Muscle layer of colon (tissue), 2 donors: ENCODE data around the gene SLC5A1.

ENCODE experiments used
- H3K27ac ChIP-seq: one replicate; pipeline ENCODE4 v1.7.0; 2013; ENCODE audit warnings: low read depth, mild to moderate bottlenecking, low read length, moderate library complexity
- H3K27me3 ChIP-seq, 2 donors: one replicate each; pipeline ENCODE4 v1.7.0; 2013; ENCODE audit warnings: low read length in 2 of 2, mild to moderate bottlenecking in 2 of 2; ENCODE audit not compliant: insufficient read depth in 2 of 2, control insufficient read depth in 1 of 2
- H3K36me3 ChIP-seq: one replicate; pipeline ENCODE4 v1.7.0; 2013; ENCODE audit warnings: mild to moderate bottlenecking, low read length; ENCODE audit not compliant: insufficient read depth
- H3K4me1 ChIP-seq: one replicate; pipeline ENCODE4 v1.7.0; 2013; ENCODE audit warnings: mild to moderate bottlenecking, low read length; ENCODE audit not compliant: insufficient read depth
- H3K4me3 ChIP-seq, 2 donors: one replicate each; pipeline ENCODE4 v1.7.0; 2013; ENCODE audit warnings: low read length in 2 of 2, low read depth in 1 of 2, mild to moderate bottlenecking in 1 of 2, moderate library complexity in 1 of 2
- H3K9ac ChIP-seq: one replicate; pipeline ENCODE4 v1.7.0; 2013; ENCODE audit warnings: low read length
- H3K9me3 ChIP-seq: one replicate; pipeline ENCODE4 v1.7.0; 2013; ENCODE audit warnings: mild to moderate bottlenecking, low read length
- donor health status: abdominal sarcoma.
- donor health status: Adenocarcinoma of cecum.

The SLC5A1 gene

GRCh38 chr22:32024796-32025195 lies 18.3 kb upstream of the SLC5A1 start:
- Histone ChIP-seq H3K27me3 (no peaks in the 10 kb centered on the region), H3K4me1 (no peaks in the 10 kb centered on the region), H3K9me3 (no peaks in the 10 kb centered on the region), H3K27ac (no peak overlapping the region), H3K9ac (no peak overlapping the region), H3K4me3 (no peak overlapping the region), H3K36me3 (no peaks in the 10 kb centered on the region)

- H3K36me3 ChIP-seq: no peaks in the 10 kb centered on the region
- H3K9ac ChIP-seq: no peak overlapping the region
- no peaks in the 10 kb centered on the region for H3K9me3 ChIP-seq
- H3K4me1 ChIP-seq: no peaks in the 10 kb centered on the region
- H3K27ac ChIP-seq: no peak overlapping the region
- H3K4me3 ChIP-seq: no peak overlapping the region
- H3K27me3 ChIP-seq: no peaks in the 10 kb centered on the region
Observed at GRCh38 chr22:32030518-32031247, 12.4 kb upstream of the SLC5A1 start.

GRCh38 chr22:32031466-32031865 lies 11.6 kb upstream of the SLC5A1 start:
- no peak overlapping the region for H3K27ac ChIP-seq
- H3K36me3 ChIP-seq: no peaks in the 10 kb centered on the region
- no peak overlapping the region for H3K4me3 ChIP-seq
- H3K4me1 ChIP-seq: no peaks in the 10 kb centered on the region
- H3K9me3 ChIP-seq: no peaks in the 10 kb centered on the region
- H3K27me3 ChIP-seq: no peaks in the 10 kb centered on the region
- H3K9ac ChIP-seq: no peak overlapping the region

- Histone ChIP-seq H3K4me3 (no peak overlapping the region), H3K27me3 (peaks cover 0 to 4% of the 10 kb centered on the region in 2 donors), H3K9me3 (no peaks in the 10 kb centered on the region), H3K9ac (no peak overlapping the region), H3K36me3 (no peaks in the 10 kb centered on the region), H3K4me1 (no peaks in the 10 kb centered on the region), H3K27ac (no peak overlapping the region)
Observed at GRCh38 chr22:32034275-32034674, 8.8 kb upstream of the SLC5A1 start.

- Histone ChIP-seq H3K4me3 (no peak overlapping the region), H3K4me1 (no peaks in the 10 kb centered on the region), H3K27me3 (peaks cover 4 to 10% of the 10 kb centered on the region in 2 donors), H3K36me3 (no peaks in the 10 kb centered on the region), H3K9ac (no peak overlapping the region), H3K9me3 (no peaks in the 10 kb centered on the region), H3K27ac (no peak overlapping the region)
Observed at GRCh38 chr22:32037236-32037635, 5.8 kb upstream of the SLC5A1 start.

- no peaks in the 10 kb centered on the region for H3K4me1 ChIP-seq
- no peaks in the 10 kb centered on the region for H3K9me3 ChIP-seq
- H3K36me3 ChIP-seq: no peaks in the 10 kb centered on the region
- peaks cover 4 to 21% of the 10 kb centered on the region in 2 donors for H3K27me3 ChIP-seq
- no peak overlapping the region for H3K9ac ChIP-seq
- H3K4me3 ChIP-seq: no peak overlapping the region
- H3K27ac ChIP-seq: no peak overlapping the region
Observed at GRCh38 chr22:32040324-32040904, 2.6 kb upstream of the SLC5A1 start.

- Histone ChIP-seq H3K4me3 (no peak overlapping the region), H3K27me3 (peaks cover 4 to 21% of the 10 kb centered on the region in 2 donors), H3K36me3 (no peaks in the 10 kb centered on the region), H3K27ac (no peak overlapping the region), H3K9me3 (no peaks in the 10 kb centered on the region), H3K9ac (no peak overlapping the region), H3K4me1 (no peaks in the 10 kb centered on the region)
Observed at GRCh38 chr22:32043391-32043790, 330 bp downstream of the SLC5A1 start.

- H3K27ac ChIP-seq: no peak overlapping the region
- H3K9me3 ChIP-seq: no peaks in the 10 kb centered on the region
- H3K9ac ChIP-seq: no peak overlapping the region
- H3K4me1 ChIP-seq: no peaks in the 10 kb centered on the region
- H3K27me3 ChIP-seq: peaks cover 4 to 16% of the 10 kb centered on the region in 2 donors
- H3K4me3 ChIP-seq: no peak overlapping the region
- H3K36me3 ChIP-seq: no peaks in the 10 kb centered on the region
Observed at GRCh38 chr22:32044477-32044876, 1.4 kb downstream of the SLC5A1 start.

- no peaks in the 10 kb centered on the region for H3K9me3 ChIP-seq
- H3K9ac ChIP-seq: no peak overlapping the region
- no peaks in the 10 kb centered on the region for H3K36me3 ChIP-seq
- H3K4me3 ChIP-seq: no peak overlapping the region
- H3K27me3 ChIP-seq: peaks cover 4 to 16% of the 10 kb centered on the region in 2 donors
- no peak overlapping the region for H3K27ac ChIP-seq
- no peaks in the 10 kb centered on the region for H3K4me1 ChIP-seq
Observed at GRCh38 chr22:32044913-32045312, 1.9 kb downstream of the SLC5A1 start.

GRCh38 chr22:32048069-32048468 lies 5.0 kb downstream of the SLC5A1 start:
- peaks cover 0 to 6% of the 10 kb centered on the region in 2 donors for H3K27me3 ChIP-seq
- no peaks in the 10 kb centered on the region for H3K36me3 ChIP-seq
- no peak overlapping the region for H3K4me3 ChIP-seq
- H3K9me3 ChIP-seq: no peaks in the 10 kb centered on the region
- no peak overlapping the region for H3K9ac ChIP-seq
- no peak overlapping the region for H3K27ac ChIP-seq
- no peaks in the 10 kb centered on the region for H3K4me1 ChIP-seq

- no peak overlapping the region for H3K9ac ChIP-seq
- no peak overlapping the region for H3K27ac ChIP-seq
- H3K4me1 ChIP-seq: no peaks in the 10 kb centered on the region
- H3K9me3 ChIP-seq: no peaks in the 10 kb centered on the region
- no peaks in the 10 kb centered on the region for H3K36me3 ChIP-seq
- H3K4me3 ChIP-seq: no peak overlapping the region
- H3K27me3 ChIP-seq: no peaks in the 10 kb centered on the region
Observed at GRCh38 chr22:32050678-32051515, 7.8 kb downstream of the SLC5A1 start.
